H1 (cell line): ENCODE data around the gene TBR1.

ENCODE experiments used
- POLR2AphosphoS5 ChIP-seq: IDR thresholded peaks from 2 replicates; pipeline ENCODE4 v1.6.1; 2011; ENCODE audit warnings: low read depth, low read length
- SIN3A ChIP-seq, 2 experiments: IDR thresholded peaks in 1 of 2; conservative IDR thresholded peaks in 1 of 2; 2 replicates each; pipeline ENCODE4 v1.6.1; 2011 to 2012; ENCODE audit warnings: low read length in 2 of 2, improper control_type of control experiment in 1 of 2, low read depth in 1 of 2, mild to moderate bottlenecking in 1 of 2
- TF ChIP-seq, protein P1 (sequence below), 3 experiments: IDR thresholded peaks; 1 replicate in 2 of 3; 2 replicates in 1 of 3; pipeline versions ENCODE4 v1.5.1 to v1.6.1; 2011; ENCODE audit warnings: low read length in 3 of 3, mild to moderate bottlenecking in 3 of 3, inconsistent platforms in 2 of 3, low read depth in 1 of 3, moderate library complexity in 1 of 3; ENCODE audit not compliant: insufficient read depth in 1 of 3; ENCODE audit errors: control extremely low read depth in 1 of 3

DNA sequence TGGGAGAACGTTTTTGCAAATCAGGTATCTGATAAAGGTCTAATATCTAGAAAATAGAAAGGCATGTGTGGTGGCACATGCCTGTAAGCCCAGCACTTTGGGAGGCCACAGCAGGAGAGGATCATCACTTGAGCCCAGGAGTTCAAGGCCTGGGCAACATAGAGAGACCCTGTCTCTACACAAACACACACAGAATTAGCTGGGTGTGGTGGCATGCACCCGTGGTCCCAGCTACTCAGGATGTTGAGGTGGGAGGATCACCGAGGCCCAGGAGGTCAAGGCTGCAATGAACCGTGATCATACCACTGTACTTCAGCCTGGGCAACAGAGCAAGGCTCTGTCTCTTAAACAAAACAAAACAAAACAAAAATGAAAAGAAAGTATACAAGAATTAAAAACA is 13.8 kb upstream of the TBR1 start:
- TF ChIP-seq, protein P1, sequence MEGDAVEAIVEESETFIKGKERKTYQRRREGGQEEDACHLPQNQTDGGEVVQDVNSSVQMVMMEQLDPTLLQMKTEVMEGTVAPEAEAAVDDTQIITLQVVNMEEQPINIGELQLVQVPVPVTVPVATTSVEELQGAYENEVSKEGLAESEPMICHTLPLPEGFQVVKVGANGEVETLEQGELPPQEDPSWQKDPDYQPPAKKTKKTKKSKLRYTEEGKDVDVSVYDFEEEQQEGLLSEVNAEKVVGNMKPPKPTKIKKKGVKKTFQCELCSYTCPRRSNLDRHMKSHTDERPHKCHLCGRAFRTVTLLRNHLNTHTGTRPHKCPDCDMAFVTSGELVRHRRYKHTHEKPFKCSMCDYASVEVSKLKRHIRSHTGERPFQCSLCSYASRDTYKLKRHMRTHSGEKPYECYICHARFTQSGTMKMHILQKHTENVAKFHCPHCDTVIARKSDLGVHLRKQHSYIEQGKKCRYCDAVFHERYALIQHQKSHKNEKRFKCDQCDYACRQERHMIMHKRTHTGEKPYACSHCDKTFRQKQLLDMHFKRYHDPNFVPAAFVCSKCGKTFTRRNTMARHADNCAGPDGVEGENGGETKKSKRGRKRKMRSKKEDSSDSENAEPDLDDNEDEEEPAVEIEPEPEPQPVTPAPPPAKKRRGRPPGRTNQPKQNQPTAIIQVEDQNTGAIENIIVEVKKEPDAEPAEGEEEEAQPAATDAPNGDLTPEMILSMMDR (IDR thresholded peaks at IDR 0.05; ENCODE audit: control extremely low read depth in 1 of 3, insufficient read depth in 1 of 3, low read depth in 1 of 3, low read length in 3 of 3), result no peak
- no peak for TF ChIP-seq POLR2AphosphoS5
- no peak for TF ChIP-seq SIN3A (conservative IDR thresholded peaks at IDR 0.05 in 1 of 2, IDR thresholded peaks at IDR 0.05 in 1 of 2; ENCODE audit: low read depth in 1 of 2, low read length in 2 of 2)
